Neural cell (in vitro differentiated cells): ENCODE measurements around the gene SLC16A12. TPM values are rescaled to one million over a fixed set of nuclear protein-coding genes. Genes with fewer than 3 reads are reported as not detected.
"Not testable (repeated sequence)": the region's sequence is repeated elsewhere in the genome, so short reads cannot be mapped to it uniquely, and the experiment has no call there.

Experiments used
- H2AFZ ChIP-seq: fragments of 200-600, 300-800 bp; sonication (generic), shearing (Covaris generic); 2 replicates; pipeline ENCODE4 v1.6.0; 2014; ENCODE audit warnings: low read depth, mild to moderate bottlenecking, antibody characterized with exemption, low read length, moderate library complexity
- H3F3A ChIP-seq: fragments of 200-600 bp; shearing (Covaris generic); 2 replicates; pipeline ENCODE4 v1.6.1; 2016; ENCODE audit warnings: mild to moderate bottlenecking, moderate library complexity, mixed read lengths, antibody characterized with exemption, low read length; ENCODE audit not compliant: insufficient read depth, poor library complexity, severe bottlenecking
- H3K27ac ChIP-seq: fragments of 200-600, 300-800 bp; sonication (generic), shearing (Covaris generic); 2 replicates; pipeline ENCODE4 v1.5.1; 2014; ENCODE audit warnings: mild to moderate bottlenecking, low read length, moderate library complexity
- H3K27me3 ChIP-seq: fragments of 300-800, 200-600 bp; sonication (generic), shearing (Covaris generic); 2 replicates; pipeline ENCODE4 v1.6.0; 2014; ENCODE audit warnings: mild to moderate bottlenecking, low read depth, low read length, moderate library complexity; ENCODE audit not compliant: insufficient read depth
- H3K36me3 ChIP-seq: fragments of 300-800, 200-600 bp; sonication (generic), shearing (Covaris generic); 2 replicates; pipeline ENCODE4 v1.5.1; 2014; ENCODE audit warnings: mild to moderate bottlenecking, antibody characterized with exemption, low read length, moderate library complexity; ENCODE audit not compliant: insufficient read depth
- H3K4me2 ChIP-seq: fragments of 300-800, 200-600 bp; sonication (generic), shearing (Covaris generic); 2 replicates; pipeline ENCODE4 v1.6.0; 2014; ENCODE audit warnings: mild to moderate bottlenecking, low read length
- H3K4me3 ChIP-seq: fragments of 300-800, 200-600 bp; sonication (generic), shearing (Covaris generic); 2 replicates; pipeline ENCODE4 v1.5.1; 2014; ENCODE audit warnings: mild to moderate bottlenecking, low read length, moderate library complexity
- H3K79me2 ChIP-seq: fragments of 200-600 bp; shearing (Covaris generic); replicated peaks from 2 replicates; pipeline ENCODE4 v1.6.0; 2014; ENCODE audit warnings: mild to moderate bottlenecking, low read length, moderate library complexity; ENCODE audit not compliant: insufficient read depth
- H3K9ac ChIP-seq: fragments of 300-800, 200-600 bp; sonication (generic), shearing (Covaris generic); 2 replicates; pipeline ENCODE4 v1.6.1; 2016; ENCODE audit warnings: mild to moderate bottlenecking, low read length, mixed read lengths
- H3K9me2 ChIP-seq: fragments of 200-600 bp; shearing (Covaris generic); 2 replicates; pipeline ENCODE4 v1.6.1; 2016; ENCODE audit warnings: mild to moderate bottlenecking, low read length, mixed read lengths; ENCODE audit not compliant: insufficient read depth
- H3K9me3 ChIP-seq: fragments of 200-600, 300-800 bp; sonication (generic), shearing (Covaris generic); 2 replicates; pipeline ENCODE4 v1.6.1; 2016; ENCODE audit warnings: mild to moderate bottlenecking, mixed run types, low read length, moderate library complexity, mixed read lengths
- H4K20me1 ChIP-seq: fragments of 200-600 bp; shearing (Covaris generic); 2 replicates; pipeline ENCODE4 v1.6.1; 2016; ENCODE audit warnings: mild to moderate bottlenecking, mixed run types; ENCODE audit not compliant: insufficient read depth
- EP300 ChIP-seq: fragments of 450-650 bp; conservative IDR thresholded peaks from 2 replicates; pipeline ENCODE4 v1.6.1; 2014; ENCODE audit warnings: antibody characterized with exemption, mild to moderate bottlenecking, moderate library complexity; ENCODE audit not compliant: poor library complexity, severe bottlenecking
- EZH2 ChIP-seq: fragments of 200-600, 300-800 bp; shearing (Covaris generic), sonication (generic); IDR thresholded peaks from 2 replicates; pipeline ENCODE4 v1.6.1; 2014; ENCODE audit warnings: antibody characterized with exemption, low read length, borderline replicate concordance, mild to moderate bottlenecking; ENCODE audit not compliant: insufficient read depth, poor library complexity, severe bottlenecking
- MXI1 ChIP-seq: fragments of 450-650 bp; conservative IDR thresholded peaks from 2 replicates; pipeline ENCODE4 v1.6.1; 2014; ENCODE audit warnings: antibody characterized with exemption, mild to moderate bottlenecking; ENCODE audit not compliant: poor library complexity, severe bottlenecking
- POLR2AphosphoS5 ChIP-seq: IDR thresholded peaks from 2 replicates; pipeline ENCODE4 v1.6.1; 2012
- RAD21 ChIP-seq: fragments of 450-650 bp; conservative IDR thresholded peaks from 2 replicates; pipeline ENCODE4 v1.6.1; 2014; ENCODE audit warnings: antibody characterized with exemption, mild to moderate bottlenecking, moderate library complexity
- SMC3 ChIP-seq: fragments of 450-650 bp; conservative IDR thresholded peaks from 2 replicates; pipeline ENCODE4 v1.6.1; 2014; ENCODE audit warnings: antibody characterized with exemption, mild to moderate bottlenecking, moderate library complexity; ENCODE audit not compliant: poor library complexity
- TAF1 ChIP-seq: IDR thresholded peaks from 2 replicates; pipeline ENCODE4 v1.6.1; 2012; ENCODE audit warnings: low read depth
- polyA plus RNA-seq: library from polyadenylated mRNA; depleted of rRNA; stranded (reverse); fragments of >200 nt; gene quantifications from 2 replicates; pipeline ENCODE4 v1.2.3, GENCODE V29; 2014
- TF ChIP-seq, protein P1 (sequence below): fragments of 450-650 bp; IDR thresholded peaks from 2 replicates; pipeline ENCODE4 v1.5.1; 2014; ENCODE audit warnings: antibody characterized with exemption, mild to moderate bottlenecking, moderate library complexity; ENCODE audit not compliant: poor library complexity, severe bottlenecking
- TF ChIP-seq, protein P2 (sequence below): IDR thresholded peaks from 2 replicates; pipeline ENCODE4 v1.6.1; 2012; ENCODE audit warnings: borderline replicate concordance

SLC16A12 gene
- polyA plus RNA-seq, 1 donor from 2014 or later: 0.04 TPM

DNA sequence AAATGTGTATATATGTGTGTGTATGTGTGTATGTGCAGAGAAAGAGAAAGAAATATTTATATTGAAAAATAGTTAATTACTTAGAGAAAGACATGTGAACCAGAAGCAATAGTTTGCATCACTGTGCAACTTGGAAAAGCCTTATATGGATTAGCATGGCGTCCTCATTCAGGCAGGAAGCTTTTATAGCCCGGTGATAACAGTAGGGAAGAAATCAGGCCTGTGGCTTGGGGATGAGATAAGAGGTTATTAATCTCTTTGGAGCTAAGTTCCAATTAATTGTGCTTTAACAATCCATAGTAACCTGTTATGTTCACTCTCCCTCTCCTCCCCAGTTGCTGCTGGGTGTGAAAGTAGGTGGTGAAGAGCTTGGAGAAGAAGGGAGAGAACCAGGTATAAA, 84.5 kb downstream of the SLC16A12 start:
- Histone ChIP-seq H3K9me3 (no peaks in the 10 kb centered on the region), H3K4me2 (no peak overlapping the region), H3F3A (no peaks in the 10 kb centered on the region), H3K27me3 (no peaks in the 10 kb centered on the region), H4K20me1 (no peaks in the 10 kb centered on the region), H3K9ac (no peak overlapping the region), H3K9me2 (no peaks in the 10 kb centered on the region), H3K79me2 (no peaks in the 10 kb centered on the region), H3K4me3 (no peak overlapping the region), H3K36me3 (no peaks in the 10 kb centered on the region), H2AFZ (no peak overlapping the region), H3K27ac (no peak overlapping the region)
- TF ChIP-seq EZH2 (no peak), MXI1 (no peak), RAD21 (no peak), EP300 (no peak), SMC3 (no peak), TAF1 (no peak), POLR2AphosphoS5 (no peak)
- TF ChIP-seq, protein P1, sequence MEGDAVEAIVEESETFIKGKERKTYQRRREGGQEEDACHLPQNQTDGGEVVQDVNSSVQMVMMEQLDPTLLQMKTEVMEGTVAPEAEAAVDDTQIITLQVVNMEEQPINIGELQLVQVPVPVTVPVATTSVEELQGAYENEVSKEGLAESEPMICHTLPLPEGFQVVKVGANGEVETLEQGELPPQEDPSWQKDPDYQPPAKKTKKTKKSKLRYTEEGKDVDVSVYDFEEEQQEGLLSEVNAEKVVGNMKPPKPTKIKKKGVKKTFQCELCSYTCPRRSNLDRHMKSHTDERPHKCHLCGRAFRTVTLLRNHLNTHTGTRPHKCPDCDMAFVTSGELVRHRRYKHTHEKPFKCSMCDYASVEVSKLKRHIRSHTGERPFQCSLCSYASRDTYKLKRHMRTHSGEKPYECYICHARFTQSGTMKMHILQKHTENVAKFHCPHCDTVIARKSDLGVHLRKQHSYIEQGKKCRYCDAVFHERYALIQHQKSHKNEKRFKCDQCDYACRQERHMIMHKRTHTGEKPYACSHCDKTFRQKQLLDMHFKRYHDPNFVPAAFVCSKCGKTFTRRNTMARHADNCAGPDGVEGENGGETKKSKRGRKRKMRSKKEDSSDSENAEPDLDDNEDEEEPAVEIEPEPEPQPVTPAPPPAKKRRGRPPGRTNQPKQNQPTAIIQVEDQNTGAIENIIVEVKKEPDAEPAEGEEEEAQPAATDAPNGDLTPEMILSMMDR: no peak
- TF ChIP-seq, protein P2, sequence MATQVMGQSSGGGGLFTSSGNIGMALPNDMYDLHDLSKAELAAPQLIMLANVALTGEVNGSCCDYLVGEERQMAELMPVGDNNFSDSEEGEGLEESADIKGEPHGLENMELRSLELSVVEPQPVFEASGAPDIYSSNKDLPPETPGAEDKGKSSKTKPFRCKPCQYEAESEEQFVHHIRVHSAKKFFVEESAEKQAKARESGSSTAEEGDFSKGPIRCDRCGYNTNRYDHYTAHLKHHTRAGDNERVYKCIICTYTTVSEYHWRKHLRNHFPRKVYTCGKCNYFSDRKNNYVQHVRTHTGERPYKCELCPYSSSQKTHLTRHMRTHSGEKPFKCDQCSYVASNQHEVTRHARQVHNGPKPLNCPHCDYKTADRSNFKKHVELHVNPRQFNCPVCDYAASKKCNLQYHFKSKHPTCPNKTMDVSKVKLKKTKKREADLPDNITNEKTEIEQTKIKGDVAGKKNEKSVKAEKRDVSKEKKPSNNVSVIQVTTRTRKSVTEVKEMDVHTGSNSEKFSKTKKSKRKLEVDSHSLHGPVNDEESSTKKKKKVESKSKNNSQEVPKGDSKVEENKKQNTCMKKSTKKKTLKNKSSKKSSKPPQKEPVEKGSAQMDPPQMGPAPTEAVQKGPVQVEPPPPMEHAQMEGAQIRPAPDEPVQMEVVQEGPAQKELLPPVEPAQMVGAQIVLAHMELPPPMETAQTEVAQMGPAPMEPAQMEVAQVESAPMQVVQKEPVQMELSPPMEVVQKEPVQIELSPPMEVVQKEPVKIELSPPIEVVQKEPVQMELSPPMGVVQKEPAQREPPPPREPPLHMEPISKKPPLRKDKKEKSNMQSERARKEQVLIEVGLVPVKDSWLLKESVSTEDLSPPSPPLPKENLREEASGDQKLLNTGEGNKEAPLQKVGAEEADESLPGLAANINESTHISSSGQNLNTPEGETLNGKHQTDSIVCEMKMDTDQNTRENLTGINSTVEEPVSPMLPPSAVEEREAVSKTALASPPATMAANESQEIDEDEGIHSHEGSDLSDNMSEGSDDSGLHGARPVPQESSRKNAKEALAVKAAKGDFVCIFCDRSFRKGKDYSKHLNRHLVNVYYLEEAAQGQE: no peak

DNA sequence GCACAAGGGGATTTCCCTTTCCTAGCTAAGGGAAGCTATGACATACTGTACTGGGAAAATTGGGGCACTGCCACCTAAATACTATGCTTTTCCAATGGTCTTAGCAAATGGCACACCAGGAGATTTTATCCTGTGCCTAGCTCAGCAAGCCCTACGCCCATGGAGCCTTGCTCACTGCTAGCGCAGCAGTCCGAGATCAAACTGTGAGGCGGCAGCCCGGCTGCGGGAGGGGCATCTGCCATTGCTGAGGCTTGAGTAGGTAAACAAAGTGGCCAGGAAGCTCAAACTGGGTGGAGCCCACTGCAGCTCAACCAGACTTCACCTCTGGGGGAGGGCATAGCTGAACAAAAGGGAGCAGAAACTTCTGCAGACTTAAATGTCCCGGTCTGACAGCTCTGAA, 90.6 kb downstream of the SLC16A12 start:
- not testable (repeated sequence) for H3F3A ChIP-seq, H3K36me3 ChIP-seq, H3K27me3 ChIP-seq, H2AFZ ChIP-seq, H3K4me2 ChIP-seq, H4K20me1 ChIP-seq, H3K4me3 ChIP-seq, H3K9me3 ChIP-seq, H3K27ac ChIP-seq, H3K9ac ChIP-seq, H3K9me2 ChIP-seq, H3K79me2 ChIP-seq

DNA sequence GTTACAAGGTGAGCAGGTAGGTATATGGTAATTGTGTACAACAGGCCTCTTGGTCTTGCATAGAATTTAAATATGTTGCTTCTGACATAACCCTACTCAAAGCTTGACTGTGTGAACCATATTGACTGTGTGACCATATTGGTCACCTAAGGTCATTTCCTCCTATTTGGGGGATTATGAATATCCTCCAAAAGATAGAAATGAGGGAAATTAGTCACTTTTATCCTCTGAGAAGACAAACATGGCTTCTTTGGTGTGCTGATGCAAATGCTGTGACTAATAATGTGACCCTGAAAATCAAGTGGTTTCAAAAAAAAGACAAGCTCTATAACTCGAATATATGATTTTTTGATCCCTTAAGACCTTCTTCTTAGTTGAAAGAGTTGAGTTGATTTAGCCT, 93.1 kb downstream of the SLC16A12 start:
- H3K4me3 ChIP-seq: no peak overlapping the region
- no peaks in the 10 kb centered on the region for H3K9me2 ChIP-seq
- no peaks in the 10 kb centered on the region for H3K79me2 ChIP-seq
- H2AFZ ChIP-seq: no peak overlapping the region
- no peak for TF ChIP-seq MXI1
- TF ChIP-seq SMC3: no peak
- TF ChIP-seq POLR2AphosphoS5: no peak
- no peak for TF ChIP-seq RAD21
- TF ChIP-seq EP300: no peak
- TF ChIP-seq, protein P2: no peak
- no peak for TF ChIP-seq TAF1
- no peak for TF ChIP-seq EZH2
- TF ChIP-seq, protein P1: no peak
- H3K9me3 ChIP-seq: no peaks in the 10 kb centered on the region
- no peaks in the 10 kb centered on the region for H3F3A ChIP-seq
- no peaks in the 10 kb centered on the region for H3K27me3 ChIP-seq
- H3K9ac ChIP-seq: no peak overlapping the region
- H3K4me2 ChIP-seq: no peak overlapping the region
- no peak overlapping the region for H3K27ac ChIP-seq
- H4K20me1 ChIP-seq: no peaks in the 10 kb centered on the region
- H3K36me3 ChIP-seq: no peaks in the 10 kb centered on the region
